ENCODE measurements around the gene UBE2L6. TPM values are rescaled to one million over a fixed set of nuclear protein-coding genes. Genes with fewer than 3 reads are reported as not detected.

Gene UBE2L6
- 167 TPM for total RNA-seq (2013)
- polyA plus RNA-seq (100 to 1,000 TPM; 101 to 284 (median 268) TPM), polyA minus RNA-seq (55.6 and 139 TPM in 2 replicates), total RNA-seq (18.6 to 86.6 (median 54.4) reads per million in 11 experiments)

DNA sequence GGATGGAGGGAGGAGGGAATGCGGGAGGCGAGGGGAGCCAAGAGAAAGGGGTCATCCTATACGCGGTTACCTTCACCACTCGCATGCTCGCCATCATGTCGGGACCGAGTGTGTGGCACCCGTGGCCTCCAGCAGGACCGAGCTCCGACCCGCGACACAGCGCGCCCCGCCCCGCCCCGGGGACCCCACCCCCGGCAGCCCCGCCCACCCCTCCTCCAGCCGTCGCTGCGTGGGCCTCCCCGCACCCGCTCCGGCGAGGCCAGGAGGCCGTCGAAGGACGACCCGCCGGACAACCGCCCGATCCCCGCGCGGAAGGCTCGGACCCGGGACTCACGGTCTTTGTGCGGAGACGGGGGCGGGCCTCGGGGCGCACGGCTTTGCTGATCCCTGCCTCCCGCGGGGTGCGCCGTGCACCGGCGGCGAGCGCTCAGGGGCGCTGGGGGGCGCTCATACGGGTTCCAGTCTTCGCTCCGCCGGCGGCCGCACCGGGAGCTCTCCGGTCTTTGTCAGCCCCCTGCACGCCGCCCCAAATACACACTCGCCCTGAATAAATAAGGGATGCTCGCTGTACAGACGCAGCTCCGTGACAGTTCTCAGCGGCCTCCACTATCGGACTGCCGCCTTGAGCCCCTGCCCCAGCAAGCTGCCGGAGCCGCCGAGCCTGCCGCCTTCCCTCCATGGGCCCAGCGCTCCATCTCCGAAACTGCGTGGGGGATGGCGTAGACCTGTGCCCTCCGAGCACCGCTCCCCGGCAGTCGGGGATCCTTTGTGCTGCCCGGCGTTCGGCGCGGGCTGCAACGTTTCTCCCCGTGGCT is at the start of gene UBE2L6:
UBE2L6 (minus strand) TSS at position 158 of the 815 bp plus-strand sequence; CDS start at position 97, 61 bp downstream.
- Histone ChIP-seq H3K36me3 (replicated peaks in 1 of 2; ENCODE audit: control insufficient read depth in 1 of 2, insufficient read depth in 2 of 2, low read length in 2 of 2) (peaks cover under 1 to 1% of the 10 kb centered on the region in 2 donors), H3K27me3 (ENCODE audit: control insufficient read depth in 2 of 2, insufficient read depth in 2 of 2, low read length in 2 of 2) (no peaks in the 10 kb centered on the region), H3K9me3 (replicated peaks in 1 of 2; ENCODE audit: control insufficient read depth in 1 of 2, insufficient read depth in 1 of 2, low read length in 2 of 2) (no peaks in the 10 kb centered on the region), H3K27ac (ENCODE audit: low read depth in 1 of 2, low read length in 2 of 2) (peak within 1 kb of the TSS; percentile 63 to 93), H3K9ac (ENCODE audit: insufficient read depth, low read length, poor library complexity, severe bottlenecking) (peak within 1 kb of the TSS; percentile 76), H2AFZ (ENCODE audit: insufficient read depth, low read depth, low read length, poor library complexity, severe bottlenecking) (peak within 1 kb of the TSS; percentile 98), H3K4me1 (ENCODE audit: control insufficient read depth in 1 of 2, insufficient read depth in 2 of 2, low read length in 2 of 2) (peaks cover 42 to 58% of the 10 kb centered on the region in 2 donors), H3K79me2 (ENCODE audit: insufficient read depth, low read length) (peaks cover 46% of the 10 kb centered on the region), H3K4me2 (replicated peaks; ENCODE audit: extremely low read depth, low read length, poor library complexity, severe bottlenecking) (peak within 1 kb of the TSS; percentile 96), H3K4me3 (replicated peaks in 1 of 3; ENCODE audit: low read depth in 2 of 3, low read length in 3 of 3) (peak within 1 kb of the TSS; percentile 69 to 100 (median 98)), H4K20me1 (ENCODE audit: insufficient read depth, low read length) (peaks cover 16% of the 10 kb centered on the region)
- H3K9me3 Mint-ChIP-seq: no peaks in the 10 kb centered on the region
- TF ChIP-seq CTCF (IDR thresholded peaks at IDR 0.05): peak; percentile 98
- peaks cover 2 to 10% of the 10 kb centered on the region in 2 donors for H3K36me3 Mint-ChIP-seq
- intact Hi-C loops (cut with micrococcal nuclease): loop anchor here (2.0 to 5.0 kb wide), 5 partner anchors 73 to 235 kb away; partner anchors contain the start of gene ZDHHC5 (in 1 of the 2)
- H3K4me1 Mint-ChIP-seq: peaks cover 56% of the 10 kb centered on the region
- H3K27ac Mint-ChIP-seq: peak within 1 kb of the TSS; percentile 84 to 95 (median 93)
- peak within 1 kb of the TSS; percentile 97 to 98 for H3K4me3 Mint-ChIP-seq
- peak in 1 of 3 donors; percentile 15 for DNase-seq
- H3K27me3 Mint-ChIP-seq (ENCODE audit: low read depth in 3 of 3): peaks cover 0 to 2% (median 0%) of the 10 kb centered on the region in 3 donors
- under 1% methylated on average over 69 of the region's 92 CpGs for WGBS (ENCODE audit: insufficient coverage)

DNA sequence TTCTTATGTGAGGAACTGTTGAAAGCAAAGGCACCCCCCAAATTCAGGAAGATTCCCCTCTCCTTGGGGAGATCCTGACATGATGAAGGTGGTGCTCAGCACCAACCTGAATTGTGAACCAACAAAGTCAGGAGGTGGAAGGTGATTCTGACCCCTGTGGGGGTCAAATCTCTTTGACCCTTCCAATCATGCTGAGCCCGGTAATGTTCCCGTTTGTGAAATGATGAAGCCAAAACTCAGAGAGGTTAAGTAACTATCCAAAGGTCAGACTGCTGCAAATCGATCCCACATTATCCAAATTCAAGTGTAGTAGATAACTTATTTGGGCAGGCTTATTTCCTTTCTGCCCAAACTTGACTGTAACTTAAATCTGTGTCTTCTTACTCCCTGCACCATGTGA is 49.1 kb upstream of the UBE2L6 start:
- H3K4me1 Mint-ChIP-seq: no peaks in the 10 kb centered on the region
- 80% methylated on average over 1 of the region's 3 CpGs for WGBS (ENCODE audit: insufficient coverage)
- no peak overlapping the region for H3K27ac ChIP-seq (ENCODE audit: low read depth in 1 of 2, low read length in 2 of 2)
- no peaks in the 10 kb centered on the region for H3K79me2 ChIP-seq (ENCODE audit: insufficient read depth, low read length)
- no peak overlapping the region for H3K4me3 ChIP-seq (replicated peaks in 1 of 3; ENCODE audit: low read depth in 2 of 3, low read length in 3 of 3)
- H3K9ac ChIP-seq (ENCODE audit: insufficient read depth, low read length, poor library complexity, severe bottlenecking): no peak overlapping the region
- H3K9me3 Mint-ChIP-seq: peaks cover 5 to 19% (median 11%) of the 10 kb centered on the region in 7 donors
- peaks cover 8 to 9% of the 10 kb centered on the region in 2 donors for H3K9me3 ChIP-seq (replicated peaks in 1 of 2; ENCODE audit: control insufficient read depth in 1 of 2, insufficient read depth in 1 of 2, low read length in 2 of 2)
- H2AFZ ChIP-seq (ENCODE audit: insufficient read depth, low read depth, low read length, poor library complexity, severe bottlenecking): no peak overlapping the region
- peak overlapping the region in 1 of 7 donors; percentile 7 for H3K27ac Mint-ChIP-seq
- no peak overlapping the region for H3K4me3 Mint-ChIP-seq
- H4K20me1 ChIP-seq (ENCODE audit: insufficient read depth, low read length): no peaks in the 10 kb centered on the region
- H3K27me3 Mint-ChIP-seq (ENCODE audit: low read depth in 3 of 3): peaks cover 0 to 4% (median 2%) of the 10 kb centered on the region in 3 donors
- H3K36me3 ChIP-seq (replicated peaks in 1 of 2; ENCODE audit: control insufficient read depth in 1 of 2, insufficient read depth in 2 of 2, low read length in 2 of 2): no peaks in the 10 kb centered on the region
- no peaks in the 10 kb centered on the region for H3K36me3 Mint-ChIP-seq
- H3K4me2 ChIP-seq (replicated peaks; ENCODE audit: extremely low read depth, low read length, poor library complexity, severe bottlenecking): no peak overlapping the region
- DNase-seq: no peak
- intact Hi-C loops (cut with micrococcal nuclease): no loop called here
- TF ChIP-seq CTCF (IDR thresholded peaks at IDR 0.05): no peak
- no peaks in the 10 kb centered on the region for H3K27me3 ChIP-seq (ENCODE audit: control insufficient read depth in 2 of 2, insufficient read depth in 2 of 2, low read length in 2 of 2)
- no peaks in the 10 kb centered on the region for H3K4me1 ChIP-seq (ENCODE audit: control insufficient read depth in 1 of 2, insufficient read depth in 2 of 2, low read length in 2 of 2)

Measured in CD14-positive monocyte (primary cell).